HG03064 (cell line): Measurements from ENCODE around the gene ATP6V0D1.

Source experiments
- ATAC-seq: cut with Tn5 transposase; IDR thresholded peaks from one replicate; pipeline ENCODE4 v1.9.1; 2021; ENCODE audit warnings: low read depth; ENCODE audit not compliant: unreplicated experiment

ATP6V0D1 gene

GRCh38 chr16:67463691-67464090, 17.3 kb downstream of the ATP6V0D1 start:
- ATAC-seq, result no peak

DNA sequence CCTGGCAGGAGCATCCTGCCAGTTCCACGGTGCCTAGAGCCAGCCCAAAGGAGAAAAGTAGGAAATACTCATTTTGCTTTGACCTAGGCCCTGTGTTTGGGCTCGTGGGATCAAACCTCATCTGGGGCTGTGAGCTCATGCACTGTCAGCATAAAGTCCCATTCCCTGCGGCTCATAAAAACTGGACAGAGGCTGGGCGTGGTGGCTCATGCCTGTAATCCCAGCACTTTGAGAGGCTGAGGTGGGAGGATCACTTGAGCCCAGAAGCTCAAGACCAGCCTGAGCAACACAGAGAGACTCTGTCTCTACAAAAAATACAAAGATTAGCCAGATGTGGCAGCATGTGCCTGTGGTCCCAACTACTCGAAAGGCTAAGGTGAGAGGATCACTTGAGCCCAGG, 17.9 kb downstream of the ATP6V0D1 start:
- ATAC-seq, result no peak

GRCh38 chr16:67462279-67462655, 18.7 kb downstream of the ATP6V0D1 start:
- ATAC-seq, result no peak

DNA sequence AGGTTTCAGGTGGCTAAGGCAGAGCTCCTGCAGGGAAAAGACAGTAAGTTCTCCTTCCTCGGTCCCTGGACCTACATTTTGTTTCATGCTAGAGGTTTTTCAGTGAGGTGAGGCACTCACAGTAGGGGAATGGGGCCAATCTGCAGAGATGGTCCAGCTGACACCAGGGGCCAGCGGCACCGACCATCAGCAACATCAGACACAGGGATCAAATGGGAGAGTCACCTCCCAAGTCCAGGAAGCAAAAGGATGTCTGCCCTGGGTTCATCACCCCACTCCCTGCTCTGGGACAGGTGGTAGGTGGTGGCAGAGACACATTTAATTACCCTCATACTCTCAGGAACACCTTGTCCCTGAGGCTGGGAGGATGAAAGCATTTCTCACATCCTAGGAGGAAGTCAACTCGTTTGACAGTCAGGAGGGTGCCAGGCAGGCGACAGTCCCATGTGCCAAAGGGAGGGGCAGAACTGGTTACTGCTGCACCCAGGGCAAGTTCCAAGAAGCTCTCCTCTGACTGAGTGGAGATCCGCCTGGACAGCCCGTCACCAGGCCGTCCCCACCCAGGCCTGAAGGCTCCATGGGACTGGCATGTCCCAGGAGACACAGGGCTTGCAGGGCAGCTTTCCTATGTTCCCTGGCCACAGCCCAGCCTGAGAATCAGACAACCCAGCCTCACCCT, 19.2 kb downstream of the ATP6V0D1 start:
- no peak for ATAC-seq

GRCh38 chr16:67460961-67461360, 20.0 kb downstream of the ATP6V0D1 start:
- ATAC-seq, result no peak

DNA sequence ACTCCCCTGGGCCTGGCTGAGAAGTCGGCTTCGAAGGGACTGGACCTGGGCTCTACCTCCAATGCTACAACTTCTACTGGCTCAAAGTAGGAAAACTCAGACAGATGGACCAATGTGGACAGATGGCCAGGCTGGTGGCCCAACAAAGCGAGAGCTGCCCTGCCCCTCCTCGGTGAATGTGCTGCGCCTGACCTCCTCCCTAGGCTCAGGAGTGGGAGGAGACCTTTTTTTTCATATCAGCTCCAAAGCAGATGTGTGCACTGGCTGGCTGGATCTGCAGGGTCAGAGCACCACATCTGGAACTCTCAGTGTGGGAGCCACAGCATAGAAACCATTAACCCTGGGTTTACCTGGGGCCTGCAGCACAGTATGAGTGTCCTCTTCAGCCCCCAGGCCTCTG, 20.8 kb downstream of the ATP6V0D1 start:
- no peak for ATAC-seq

DNA sequence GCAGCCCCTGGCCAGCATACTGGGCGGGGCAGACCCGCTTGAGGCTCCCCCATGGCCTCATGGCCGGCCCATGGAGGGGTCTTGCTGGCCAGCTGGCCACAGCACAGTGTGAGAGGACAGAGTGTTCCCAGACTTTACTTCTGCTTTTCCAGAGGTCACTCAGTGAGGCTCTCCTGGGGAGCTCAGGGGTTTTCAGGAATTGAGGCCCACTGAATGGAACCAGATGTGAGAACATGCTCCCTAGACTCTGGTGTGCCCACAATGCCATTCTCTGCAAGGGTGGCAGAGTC, 21.2 kb downstream of the ATP6V0D1 start:
- no peak for ATAC-seq

DNA sequence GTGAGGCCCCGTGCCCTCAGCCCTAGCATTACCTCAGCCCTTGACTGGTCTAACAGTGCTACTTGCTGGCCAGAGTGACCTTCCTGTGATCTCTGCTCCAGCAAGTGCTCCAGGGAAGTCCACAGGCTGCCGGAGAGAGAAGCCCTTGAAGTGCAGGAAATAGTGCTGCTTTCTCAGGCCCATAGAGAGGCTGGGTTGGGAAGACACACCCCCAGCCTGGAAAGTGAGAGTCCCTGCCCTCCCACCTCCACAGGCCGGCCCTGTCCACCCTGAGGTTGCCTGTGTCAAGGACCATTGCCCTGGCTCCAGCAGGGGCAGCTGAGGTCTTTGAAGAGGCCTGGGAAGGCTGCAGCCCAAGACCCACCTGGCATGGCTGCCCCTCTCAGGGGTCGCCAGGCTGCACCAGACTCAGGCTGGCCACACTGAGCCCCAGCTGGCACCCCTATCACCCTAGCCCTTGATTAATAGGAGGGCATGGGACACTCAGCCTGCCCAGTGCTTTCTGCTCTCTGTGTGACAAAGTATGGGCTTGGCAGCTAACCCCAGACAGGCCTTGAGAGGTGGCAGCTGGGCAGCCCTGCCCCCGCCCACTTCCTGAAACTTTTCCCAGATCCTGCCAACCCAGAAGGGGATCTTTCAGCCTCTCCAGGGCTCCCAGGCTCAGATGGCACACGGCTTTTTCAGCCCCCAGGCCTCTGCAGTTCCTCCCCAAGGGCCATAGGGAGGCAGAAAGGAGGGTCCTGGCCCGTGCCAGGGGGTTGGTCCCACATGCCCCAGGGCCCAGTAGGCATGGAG, 21.7 kb downstream of the ATP6V0D1 start:
- no peak for ATAC-seq

DNA sequence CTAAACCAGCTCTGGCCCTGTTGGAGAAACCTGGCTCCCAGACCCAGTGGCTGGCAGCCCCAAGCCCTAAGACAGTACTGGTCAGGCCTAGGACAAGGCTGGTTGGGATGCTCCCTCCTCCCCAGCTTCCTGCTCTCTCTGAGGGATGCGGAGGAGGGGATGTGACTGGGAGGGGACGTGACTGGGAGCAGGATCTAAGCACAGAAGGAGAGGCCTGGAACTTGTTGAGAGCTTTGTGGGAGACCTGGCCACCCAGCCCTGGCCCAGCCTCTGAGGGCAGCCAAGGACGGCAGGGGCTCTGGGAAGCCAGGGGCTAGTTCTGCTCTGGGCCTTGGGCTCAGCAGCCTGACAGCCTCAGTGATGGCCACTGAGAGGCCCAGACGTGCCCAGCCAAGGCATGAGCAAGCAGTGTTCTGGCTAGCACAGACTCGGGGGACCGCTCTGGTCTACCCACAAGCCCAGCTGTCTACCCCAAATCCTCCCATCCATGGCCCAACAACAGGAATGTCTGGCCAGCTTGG, 22.8 kb downstream of the ATP6V0D1 start:
- no peak for ATAC-seq

DNA sequence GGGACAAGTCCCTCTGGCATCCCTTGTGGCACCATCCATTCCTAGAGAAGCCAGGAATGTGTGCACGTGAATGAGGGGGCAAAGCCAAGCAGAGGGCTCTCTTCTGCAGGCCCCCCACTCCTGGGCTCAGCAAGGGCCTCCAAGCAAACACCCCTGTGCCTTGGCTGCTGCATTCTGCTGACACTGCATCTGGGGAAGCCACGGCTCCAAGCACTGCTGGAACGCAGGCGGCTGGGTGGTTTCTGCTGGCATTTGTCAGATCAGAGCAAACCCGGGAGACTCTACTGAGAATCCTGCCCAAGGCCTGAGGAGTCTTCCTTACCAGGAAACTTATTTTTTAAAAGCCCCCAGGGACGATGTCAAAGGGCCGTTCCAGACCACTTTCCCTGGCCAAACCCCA, 23.3 kb downstream of the ATP6V0D1 start:
- no peak for ATAC-seq

DNA sequence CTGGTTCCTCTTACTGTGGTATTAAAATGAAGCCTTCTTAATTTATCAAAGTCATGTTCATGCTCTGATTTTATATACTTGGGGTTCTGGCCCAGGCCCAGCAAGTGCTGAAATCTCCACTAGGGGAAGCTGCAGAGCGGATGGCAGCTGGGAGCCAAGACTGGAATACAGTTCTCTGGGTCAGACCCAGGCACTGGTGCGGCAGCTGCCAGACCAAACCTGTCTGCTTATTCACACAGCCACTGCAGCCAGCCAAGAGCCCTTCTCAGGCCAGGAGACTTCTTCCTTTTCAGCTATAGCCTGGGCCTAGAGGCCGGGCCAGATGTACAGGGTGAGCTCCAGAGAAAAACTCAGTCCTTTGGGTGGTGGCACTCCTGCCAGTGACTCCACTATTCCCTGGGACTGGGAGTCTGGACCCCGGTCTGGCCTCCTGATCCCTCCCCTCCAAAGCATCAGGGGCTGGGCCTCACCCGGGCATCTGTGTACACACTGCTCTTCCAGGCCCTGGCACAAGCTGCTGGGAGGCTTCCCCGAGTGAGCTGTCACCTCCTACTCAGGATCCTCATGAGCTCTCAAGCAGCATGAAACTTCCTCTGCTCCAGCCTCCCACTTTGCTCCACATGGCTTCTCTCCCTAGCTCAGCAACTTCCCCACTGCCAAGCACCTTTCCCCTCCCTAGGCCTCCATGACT, 24.4 kb downstream of the ATP6V0D1 start:
- no peak for ATAC-seq

DNA sequence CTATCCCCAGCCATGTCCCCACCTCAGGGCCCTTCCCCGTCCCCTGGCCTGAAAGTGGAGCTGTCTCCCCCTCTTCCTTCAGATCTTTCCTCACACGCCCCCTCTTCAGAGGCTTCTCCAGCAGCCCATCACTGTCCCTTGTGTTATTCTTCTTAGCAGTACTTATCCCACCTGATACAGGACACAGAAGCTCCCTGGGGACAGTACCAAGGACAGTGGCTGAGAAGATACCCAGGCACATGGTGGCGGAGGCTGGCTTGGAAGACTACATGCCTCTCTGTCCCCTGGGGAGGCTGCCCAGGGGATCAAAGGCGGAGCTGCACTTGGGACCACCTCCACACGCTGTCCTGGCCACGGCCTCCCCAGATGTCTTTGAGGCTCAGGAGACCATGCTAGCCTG, 26.1 kb downstream of the ATP6V0D1 start:
- no peak for ATAC-seq

- ATAC-seq, result no peak
Measured at GRCh38 chr16:67454104-67454503, 26.9 kb downstream of the ATP6V0D1 start.

DNA sequence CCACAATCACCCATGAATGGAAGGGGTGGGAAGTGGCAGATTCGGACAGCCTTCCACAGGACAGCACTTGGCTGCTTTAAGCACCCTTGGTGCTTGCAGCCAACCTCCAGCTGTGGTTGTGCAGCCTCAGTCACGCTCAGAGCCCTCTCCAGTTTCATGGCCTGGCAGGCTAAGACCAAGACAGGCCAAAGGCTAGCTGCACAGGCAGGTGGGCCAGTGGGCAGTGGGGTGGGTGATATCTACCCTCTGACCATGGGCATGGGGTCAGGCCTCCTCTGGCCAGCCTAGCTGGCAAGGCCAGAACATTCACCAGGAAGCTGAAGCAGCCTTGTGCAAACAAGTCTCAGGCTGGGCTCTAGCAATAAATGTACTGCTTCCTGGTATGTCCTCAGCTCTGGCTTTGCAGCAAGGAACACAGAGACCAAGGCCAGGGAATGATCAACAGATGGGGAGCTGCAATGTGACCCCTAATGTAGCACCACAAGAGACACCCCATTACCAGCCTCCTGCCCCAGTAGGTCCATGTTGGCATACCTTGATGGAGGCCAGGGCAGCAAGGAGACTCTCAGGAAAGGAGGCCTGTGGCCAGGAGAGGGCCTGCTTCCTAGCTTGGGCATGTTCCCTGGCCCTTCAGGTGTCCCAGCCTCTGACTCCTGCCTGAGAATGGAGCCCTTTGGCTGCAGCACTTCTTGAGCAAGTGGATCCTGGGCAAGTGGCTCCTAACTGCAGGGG, 29.1 kb downstream of the ATP6V0D1 start:
- ATAC-seq, result no peak

GRCh38 chr16:67451061-67451703, 29.8 kb downstream of the ATP6V0D1 start:
- ATAC-seq, result no peak

- ATAC-seq, result no peak
Measured at GRCh38 chr16:67449739-67450138, 31.2 kb downstream of the ATP6V0D1 start.

DNA sequence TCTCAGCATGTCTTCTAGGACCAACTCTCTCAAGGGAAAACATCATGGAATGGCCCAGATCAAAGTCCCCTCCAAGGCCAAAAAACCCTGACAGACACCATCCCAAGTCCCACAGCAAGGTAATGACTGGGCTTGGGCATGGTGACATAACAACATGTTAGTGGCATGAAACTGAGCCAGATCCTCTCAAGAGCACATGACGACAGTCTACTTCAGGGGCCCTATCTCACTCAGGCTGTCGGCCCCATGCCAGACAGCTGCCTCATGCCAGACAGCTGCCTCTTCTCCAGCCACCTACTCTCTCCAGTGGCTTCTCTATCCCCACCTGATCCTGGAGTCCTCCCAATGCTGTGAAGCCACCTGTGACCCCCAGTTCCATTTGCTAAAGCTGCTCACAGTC, 31.6 kb downstream of the ATP6V0D1 start:
- ATAC-seq, result no peak

- no peak for ATAC-seq
Measured at GRCh38 chr16:67448580-67448979, 32.4 kb downstream of the ATP6V0D1 start.

DNA sequence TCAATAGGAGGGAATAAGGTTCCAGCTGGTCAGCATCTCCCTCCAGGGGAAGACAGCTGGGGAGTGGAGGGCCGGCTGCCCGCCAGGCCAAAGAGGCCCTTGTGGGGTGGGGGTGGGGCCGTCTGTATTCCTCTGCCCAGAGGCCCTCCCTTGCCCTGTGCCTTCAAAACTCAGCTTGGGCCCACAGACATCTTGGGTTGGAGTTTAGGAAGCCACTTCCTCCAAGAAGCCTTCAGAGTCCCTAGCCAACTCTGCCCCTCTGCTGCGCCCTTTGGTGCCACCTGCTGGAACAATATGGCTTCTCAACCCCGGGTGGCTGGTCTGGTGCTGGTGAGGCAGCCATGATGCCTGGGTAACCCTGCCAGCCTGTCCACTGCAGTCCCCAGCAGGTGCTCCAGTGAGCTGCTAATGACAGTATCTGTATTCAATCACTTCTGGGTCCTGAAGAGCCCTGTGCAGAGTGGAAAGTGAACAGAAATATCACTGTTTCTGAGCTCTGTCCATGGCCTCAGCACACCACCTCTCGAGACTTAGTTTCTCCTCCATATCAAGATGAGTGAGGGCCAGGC, 33.4 kb downstream of the ATP6V0D1 start:
- ATAC-seq, result no peak

- ATAC-seq, result no peak
Measured at GRCh38 chr16:67446968-67447507, 33.9 kb downstream of the ATP6V0D1 start.
